Measurements from ENCODE around the gene ZNF560.

GRCh38 chr19:9507285-9507684, 8.9 kb upstream of the ZNF560 start:
- TF ChIP-seq, protein P1, sequence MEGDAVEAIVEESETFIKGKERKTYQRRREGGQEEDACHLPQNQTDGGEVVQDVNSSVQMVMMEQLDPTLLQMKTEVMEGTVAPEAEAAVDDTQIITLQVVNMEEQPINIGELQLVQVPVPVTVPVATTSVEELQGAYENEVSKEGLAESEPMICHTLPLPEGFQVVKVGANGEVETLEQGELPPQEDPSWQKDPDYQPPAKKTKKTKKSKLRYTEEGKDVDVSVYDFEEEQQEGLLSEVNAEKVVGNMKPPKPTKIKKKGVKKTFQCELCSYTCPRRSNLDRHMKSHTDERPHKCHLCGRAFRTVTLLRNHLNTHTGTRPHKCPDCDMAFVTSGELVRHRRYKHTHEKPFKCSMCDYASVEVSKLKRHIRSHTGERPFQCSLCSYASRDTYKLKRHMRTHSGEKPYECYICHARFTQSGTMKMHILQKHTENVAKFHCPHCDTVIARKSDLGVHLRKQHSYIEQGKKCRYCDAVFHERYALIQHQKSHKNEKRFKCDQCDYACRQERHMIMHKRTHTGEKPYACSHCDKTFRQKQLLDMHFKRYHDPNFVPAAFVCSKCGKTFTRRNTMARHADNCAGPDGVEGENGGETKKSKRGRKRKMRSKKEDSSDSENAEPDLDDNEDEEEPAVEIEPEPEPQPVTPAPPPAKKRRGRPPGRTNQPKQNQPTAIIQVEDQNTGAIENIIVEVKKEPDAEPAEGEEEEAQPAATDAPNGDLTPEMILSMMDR (IDR thresholded peaks at IDR 0.05), result no peak
- TF ChIP-seq POLR2A (IDR thresholded peaks at IDR 0.05), result no peak

Data from prostate gland (tissue), 2 donors.